Neural cell (in vitro differentiated cells): Measurements from ENCODE around the gene TLR7. TPM values are rescaled to one million over a fixed set of nuclear protein-coding genes. Genes with fewer than 3 reads are reported as not detected.

Experiments used
- H2AFZ ChIP-seq: fragments of 200-600, 300-800 bp; sonication (generic), shearing (Covaris generic); 2 replicates; pipeline ENCODE4 v1.6.0; 2014; ENCODE audit warnings: low read depth, mild to moderate bottlenecking, antibody characterized with exemption, low read length, moderate library complexity
- H3F3A ChIP-seq: fragments of 200-600 bp; shearing (Covaris generic); 2 replicates; pipeline ENCODE4 v1.6.1; 2016; ENCODE audit warnings: mild to moderate bottlenecking, moderate library complexity, mixed read lengths, antibody characterized with exemption, low read length; ENCODE audit not compliant: insufficient read depth, poor library complexity, severe bottlenecking
- H3K27ac ChIP-seq: fragments of 200-600, 300-800 bp; sonication (generic), shearing (Covaris generic); 2 replicates; pipeline ENCODE4 v1.5.1; 2014; ENCODE audit warnings: mild to moderate bottlenecking, low read length, moderate library complexity
- H3K27me3 ChIP-seq: fragments of 300-800, 200-600 bp; sonication (generic), shearing (Covaris generic); 2 replicates; pipeline ENCODE4 v1.6.0; 2014; ENCODE audit warnings: mild to moderate bottlenecking, low read depth, low read length, moderate library complexity; ENCODE audit not compliant: insufficient read depth
- H3K36me3 ChIP-seq: fragments of 300-800, 200-600 bp; sonication (generic), shearing (Covaris generic); 2 replicates; pipeline ENCODE4 v1.5.1; 2014; ENCODE audit warnings: mild to moderate bottlenecking, antibody characterized with exemption, low read length, moderate library complexity; ENCODE audit not compliant: insufficient read depth
- H3K4me2 ChIP-seq: fragments of 300-800, 200-600 bp; sonication (generic), shearing (Covaris generic); 2 replicates; pipeline ENCODE4 v1.6.0; 2014; ENCODE audit warnings: mild to moderate bottlenecking, low read length
- H3K4me3 ChIP-seq: fragments of 300-800, 200-600 bp; sonication (generic), shearing (Covaris generic); 2 replicates; pipeline ENCODE4 v1.5.1; 2014; ENCODE audit warnings: mild to moderate bottlenecking, low read length, moderate library complexity
- H3K79me2 ChIP-seq: fragments of 200-600 bp; shearing (Covaris generic); replicated peaks from 2 replicates; pipeline ENCODE4 v1.6.0; 2014; ENCODE audit warnings: mild to moderate bottlenecking, low read length, moderate library complexity; ENCODE audit not compliant: insufficient read depth
- H3K9ac ChIP-seq: fragments of 300-800, 200-600 bp; sonication (generic), shearing (Covaris generic); 2 replicates; pipeline ENCODE4 v1.6.1; 2016; ENCODE audit warnings: mild to moderate bottlenecking, low read length, mixed read lengths
- H3K9me2 ChIP-seq: fragments of 200-600 bp; shearing (Covaris generic); 2 replicates; pipeline ENCODE4 v1.6.1; 2016; ENCODE audit warnings: mild to moderate bottlenecking, low read length, mixed read lengths; ENCODE audit not compliant: insufficient read depth
- H3K9me3 ChIP-seq: fragments of 200-600, 300-800 bp; sonication (generic), shearing (Covaris generic); 2 replicates; pipeline ENCODE4 v1.6.1; 2016; ENCODE audit warnings: mild to moderate bottlenecking, mixed run types, low read length, moderate library complexity, mixed read lengths
- H4K20me1 ChIP-seq: fragments of 200-600 bp; shearing (Covaris generic); 2 replicates; pipeline ENCODE4 v1.6.1; 2016; ENCODE audit warnings: mild to moderate bottlenecking, mixed run types; ENCODE audit not compliant: insufficient read depth
- EP300 ChIP-seq: fragments of 450-650 bp; conservative IDR thresholded peaks from 2 replicates; pipeline ENCODE4 v1.6.1; 2014; ENCODE audit warnings: antibody characterized with exemption, mild to moderate bottlenecking, moderate library complexity; ENCODE audit not compliant: poor library complexity, severe bottlenecking
- EZH2 ChIP-seq: fragments of 200-600, 300-800 bp; shearing (Covaris generic), sonication (generic); IDR thresholded peaks from 2 replicates; pipeline ENCODE4 v1.6.1; 2014; ENCODE audit warnings: antibody characterized with exemption, low read length, borderline replicate concordance, mild to moderate bottlenecking; ENCODE audit not compliant: insufficient read depth, poor library complexity, severe bottlenecking
- MXI1 ChIP-seq: fragments of 450-650 bp; conservative IDR thresholded peaks from 2 replicates; pipeline ENCODE4 v1.6.1; 2014; ENCODE audit warnings: antibody characterized with exemption, mild to moderate bottlenecking; ENCODE audit not compliant: poor library complexity, severe bottlenecking
- POLR2AphosphoS5 ChIP-seq: IDR thresholded peaks from 2 replicates; pipeline ENCODE4 v1.6.1; 2012
- RAD21 ChIP-seq: fragments of 450-650 bp; conservative IDR thresholded peaks from 2 replicates; pipeline ENCODE4 v1.6.1; 2014; ENCODE audit warnings: antibody characterized with exemption, mild to moderate bottlenecking, moderate library complexity
- REST ChIP-seq: IDR thresholded peaks from 2 replicates; pipeline ENCODE4 v1.6.1; 2012; ENCODE audit warnings: borderline replicate concordance
- SMC3 ChIP-seq: fragments of 450-650 bp; conservative IDR thresholded peaks from 2 replicates; pipeline ENCODE4 v1.6.1; 2014; ENCODE audit warnings: antibody characterized with exemption, mild to moderate bottlenecking, moderate library complexity; ENCODE audit not compliant: poor library complexity
- TAF1 ChIP-seq: IDR thresholded peaks from 2 replicates; pipeline ENCODE4 v1.6.1; 2012; ENCODE audit warnings: low read depth
- polyA plus RNA-seq: library from polyadenylated mRNA; depleted of rRNA; stranded (reverse); fragments of >200 nt; gene quantifications from 2 replicates; pipeline ENCODE4 v1.2.3, GENCODE V29; 2014
- TF ChIP-seq, protein P1 (sequence below): fragments of 450-650 bp; IDR thresholded peaks from 2 replicates; pipeline ENCODE4 v1.5.1; 2014; ENCODE audit warnings: antibody characterized with exemption, mild to moderate bottlenecking, moderate library complexity; ENCODE audit not compliant: poor library complexity, severe bottlenecking

The TLR7 gene
- polyA plus RNA-seq, 1 donor from 2014 or later = not detected

DNA sequence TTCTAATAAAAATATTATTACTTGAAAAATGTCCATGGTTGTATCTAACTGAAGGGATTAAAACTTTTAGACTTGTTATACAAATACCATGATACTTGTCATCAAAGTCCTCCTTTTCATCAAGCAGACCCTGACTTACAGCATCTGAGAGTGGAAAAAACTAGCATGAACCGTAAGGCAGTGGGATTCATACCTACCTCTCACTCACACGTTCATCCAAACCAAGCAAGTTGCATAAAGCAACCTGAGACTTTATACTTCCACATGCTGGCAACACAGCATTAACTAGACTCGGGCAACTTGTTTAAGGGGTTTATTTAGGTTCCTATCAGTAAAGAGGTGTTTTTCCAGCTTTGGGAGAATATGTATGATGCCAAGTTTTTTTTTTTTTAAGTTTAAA, 22.6 kb upstream of the TLR7 start:
- Histone ChIP-seq H3F3A (no peaks in the 10 kb centered on the region), H3K9me2 (no peaks in the 10 kb centered on the region), H3K27me3 (no peaks in the 10 kb centered on the region), H3K9me3 (no peaks in the 10 kb centered on the region), H3K9ac (no peak overlapping the region), H2AFZ (no peak overlapping the region), H3K36me3 (no peaks in the 10 kb centered on the region), H4K20me1 (no peaks in the 10 kb centered on the region), H3K27ac (no peak overlapping the region), H3K4me2 (no peak overlapping the region), H3K4me3 (no peak overlapping the region), H3K79me2 (no peaks in the 10 kb centered on the region)
- TF ChIP-seq REST (no peak), EP300 (no peak), MXI1 (no peak), RAD21 (no peak), SMC3 (no peak), POLR2AphosphoS5 (no peak), TAF1 (no peak)
- TF ChIP-seq, protein P1, sequence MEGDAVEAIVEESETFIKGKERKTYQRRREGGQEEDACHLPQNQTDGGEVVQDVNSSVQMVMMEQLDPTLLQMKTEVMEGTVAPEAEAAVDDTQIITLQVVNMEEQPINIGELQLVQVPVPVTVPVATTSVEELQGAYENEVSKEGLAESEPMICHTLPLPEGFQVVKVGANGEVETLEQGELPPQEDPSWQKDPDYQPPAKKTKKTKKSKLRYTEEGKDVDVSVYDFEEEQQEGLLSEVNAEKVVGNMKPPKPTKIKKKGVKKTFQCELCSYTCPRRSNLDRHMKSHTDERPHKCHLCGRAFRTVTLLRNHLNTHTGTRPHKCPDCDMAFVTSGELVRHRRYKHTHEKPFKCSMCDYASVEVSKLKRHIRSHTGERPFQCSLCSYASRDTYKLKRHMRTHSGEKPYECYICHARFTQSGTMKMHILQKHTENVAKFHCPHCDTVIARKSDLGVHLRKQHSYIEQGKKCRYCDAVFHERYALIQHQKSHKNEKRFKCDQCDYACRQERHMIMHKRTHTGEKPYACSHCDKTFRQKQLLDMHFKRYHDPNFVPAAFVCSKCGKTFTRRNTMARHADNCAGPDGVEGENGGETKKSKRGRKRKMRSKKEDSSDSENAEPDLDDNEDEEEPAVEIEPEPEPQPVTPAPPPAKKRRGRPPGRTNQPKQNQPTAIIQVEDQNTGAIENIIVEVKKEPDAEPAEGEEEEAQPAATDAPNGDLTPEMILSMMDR = no peak

DNA sequence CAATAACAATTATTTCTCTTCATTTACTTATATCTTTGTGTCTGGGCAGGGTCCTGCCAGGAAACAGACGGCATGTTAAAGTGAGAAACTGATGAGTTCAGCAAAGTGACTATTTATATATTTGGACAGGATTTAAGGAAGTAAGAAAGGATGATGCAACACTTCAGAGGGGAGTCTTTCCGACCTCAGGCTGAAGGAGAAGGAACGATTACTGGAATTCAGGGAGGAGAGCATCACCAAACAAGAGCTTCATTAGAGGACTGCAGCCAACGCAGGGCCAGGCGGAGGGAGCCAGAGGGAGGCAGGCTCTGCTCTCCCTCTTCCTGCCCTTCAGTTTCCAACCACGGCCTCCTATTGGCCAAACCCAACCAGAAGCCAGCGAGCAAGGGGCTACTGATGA, 1.5 kb upstream of the TLR7 start:
- Histone ChIP-seq H3K9me2 (no peaks in the 10 kb centered on the region), H3K9me3 (no peaks in the 10 kb centered on the region), H3K27ac (no peak overlapping the region), H3K9ac (no peak overlapping the region), H3K79me2 (no peaks in the 10 kb centered on the region), H3K4me3 (no peak overlapping the region), H3K27me3 (no peaks in the 10 kb centered on the region), H3K36me3 (no peaks in the 10 kb centered on the region), H3F3A (no peaks in the 10 kb centered on the region), H4K20me1 (no peaks in the 10 kb centered on the region), H3K4me2 (no peak overlapping the region), H2AFZ (no peak overlapping the region)
- TF ChIP-seq, protein P1 = no peak
- no peak for TF ChIP-seq SMC3
- no peak for TF ChIP-seq POLR2AphosphoS5
- no peak for TF ChIP-seq MXI1
- TF ChIP-seq EZH2 = no peak
- no peak for TF ChIP-seq TAF1
- no peak for TF ChIP-seq RAD21
- no peak for TF ChIP-seq EP300
- TF ChIP-seq REST = no peak
